ENCODE results near the gene SETMAR. TPM values are rescaled to one million over a fixed set of nuclear protein-coding genes. Genes with fewer than 3 reads are reported as not detected.

Gene SETMAR
- 16.7 and 20.5 TPM in 2 replicates for total RNA-seq (2016; rRNA removed; fragmentation: Illumina TruSeq; extraction: Trizol)
- 6.1 and 7.6 TPM in 2 replicates for total RNA-seq (2016; cell fraction: cytosol; rRNA removed; fragmentation: Illumina TruSeq; extraction: Trizol; ENCODE audit: low read depth)
- 16.3 and 19.1 TPM in 2 replicates for total RNA-seq (2016; cell fraction: insoluble cytoplasmic fraction; rRNA removed; fragmentation: Illumina TruSeq; extraction: Trizol)
- 10.2 and 10.7 TPM in 2 replicates for total RNA-seq (2016; cell fraction: membrane; rRNA removed; fragmentation: Illumina TruSeq; extraction: Trizol)
- total RNA-seq (2016; cell fraction: nucleus; rRNA removed; fragmentation: Illumina TruSeq; extraction: Trizol): 11.8 and 16.3 TPM in 2 replicates
- 5.3 and 7.0 TPM in 2 replicates for polyA plus RNA-seq (2011; rRNA removed)
- 3.5 and 5.6 TPM in 2 replicates for polyA plus RNA-seq (2011; cell fraction: cytosol; rRNA removed)
- 4.9 and 5.1 TPM in 2 replicates for polyA plus RNA-seq (2011; cell fraction: nucleus; rRNA removed)
- 6.7 and 8.0 TPM in 2 replicates for polyA plus RNA-seq (2012)
- 2.6 and 3.6 TPM in 2 replicates for polyA plus RNA-seq (2016; cell fraction: cytosol; fragmentation: Illumina TruSeq; extraction: Trizol; ENCODE audit: low read depth)
- 18.7 and 19.5 TPM in 2 replicates for polyA plus RNA-seq (2016; cell fraction: insoluble cytoplasmic fraction; fragmentation: Illumina TruSeq; extraction: Trizol; ENCODE audit: low read depth)
- 4.9 and 5.8 TPM in 2 replicates for polyA plus RNA-seq (2016; cell fraction: membrane; fragmentation: Illumina TruSeq; extraction: Trizol; ENCODE audit: low read depth)
- polyA plus RNA-seq (2016; cell fraction: nucleus; fragmentation: Illumina TruSeq; extraction: Trizol; ENCODE audit: insufficient read depth, low read depth): 12.5 and 13.0 TPM in 2 replicates
- 12.4 and 17.9 TPM in 2 replicates for polyA minus RNA-seq (2011; rRNA and poly(A)+ RNA removed; ENCODE audit: low replicate concordance)
- polyA minus RNA-seq (2011; cell fraction: cytosol; rRNA and poly(A)+ RNA removed): 2.1 and 4.2 TPM in 2 replicates
- polyA minus RNA-seq (2011; cell fraction: nucleus; rRNA and poly(A)+ RNA removed): 24.1 and 28.3 TPM in 2 replicates
- Bru-seq, nascent RNA: percentile 79 among the genes with signal in this experiment
- BruChase-seq, experiment 1, labeled RNA remaining after a 6-hour chase: percentile 50 among the genes with signal in this experiment
- percentile 61 among the genes with signal in this experiment for BruChase-seq, experiment 2, labeled RNA remaining after a 2-hour chase
- long read RNA-seq, experiment 1, partial matches to known transcripts: 0 of 5 reads
- long read RNA-seq, experiment 1, other reads (novel, unspliced or antisense): 5 of 5 reads
- long read RNA-seq, experiment 2, transcript SETMAR-201 (3 exons, 2,443 nt): major isoform, 8 of 20 reads
- long read RNA-seq, experiment 2, partial matches to known transcripts: 0 of 20 reads
- long read RNA-seq, experiment 2, other reads (novel, unspliced or antisense): 9 of 20 reads

- intact Hi-C loops (cut with micrococcal nuclease; ENCODE audit: unreplicated experiment) (no loop called here), in situ Hi-C loops (cut with HindIII; ENCODE audit: extremely low pct_ligation_motif_present, low pct_unique_long_range_greater_than_20kb) (no loop called here)
- Histone ChIP-seq H3K27me3 (ENCODE audit: control insufficient read depth in 1 of 2, insufficient read depth in 2 of 2, low read length in 2 of 2) (no peaks in the 10 kb centered on the region; a peak in 1 of 5 replicates), H3K79me2 (ENCODE audit: insufficient read depth, low read length) (peaks cover 12% of the 10 kb centered on the region), H3K4me1 (ENCODE audit: insufficient read depth, low read length) (peaks cover 33% of the 10 kb centered on the region), H3K9me3 (ENCODE audit: low read length) (no peaks in the 10 kb centered on the region), H3K4me3 (replicated peaks in 1 of 3; ENCODE audit: insufficient read depth in 1 of 3, low read depth in 2 of 3, low read length in 3 of 3) (peak within 1 kb of the TSS; percentile 70 to 88 (median 78)), H3K36me3 (replicated peaks in 1 of 2; ENCODE audit: control insufficient read depth in 1 of 2, insufficient read depth in 2 of 2, low read length in 2 of 2) (0 out of 5 replicates have a peak, but pooled peaks cover 0 to 3% of the 10 kb centered on the region in 2 experiments), H3K4me2 (ENCODE audit: low read depth, low read length) (peak within 1 kb of the TSS; percentile 99), H3K27ac (ENCODE audit: extremely low read length, insufficient read depth, low read length) (peak within 1 kb of the TSS; percentile 79), H3K9ac (ENCODE audit: insufficient read depth, low read depth, low read length) (peak within 1 kb of the TSS; percentile 83), H4K20me1 (ENCODE audit: insufficient read depth, low read length) (no peaks in the 10 kb centered on the region), H2AFZ (ENCODE audit: low read length) (peak within 1 kb of the TSS; percentile 59)
- BruUV-seq (replicated peaks): TSS peak; percentile 63
- POLR2A ChIA-PET: no interaction called here
- peak; percentile 53 for FAIRE-seq
- 3% methylated on average over 28 of the region's 62 CpGs for WGBS (ENCODE audit: low lambda C conversion rate)
- CTCF ChIA-PET (ENCODE audit: low intra/inter-chr PET ratio, low total read pairs): no interaction called here
- ATAC-seq: peak; percentile 96
- DNase-seq (ENCODE audit: low spot score): peak; percentile 73
- TF ChIP-seq ZNF644 (CRISPR knock-in tag; IDR thresholded peaks at IDR 0.05; ENCODE audit: low read depth): no peak
- TF ChIP-seq RERE (CRISPR knock-in tag; IDR thresholded peaks at IDR 0.05; ENCODE audit: low read depth): no peak
- no peak for TF ChIP-seq NONO (IDR thresholded peaks at IDR 0.05)
- peak; percentile 67 for TF ChIP-seq NONO (CRISPR knock-in tag; conservative IDR thresholded peaks at IDR 0.05)
- TF ChIP-seq YEATS2 (CRISPR knock-in tag; IDR thresholded peaks at IDR 0.05; ENCODE audit: borderline replicate concordance): peak; percentile 37; the same call in 1 of the 2 replicates
- TF ChIP-seq KAT8 (CRISPR knock-in tag; IDR thresholded peaks at IDR 0.05): peak; percentile 63
- 0 out of 2 replicates have a peak, but pooled peaks have one; percentile 15 for TF ChIP-seq KAT7 (CRISPR knock-in tag; IDR thresholded peaks at IDR 0.05; ENCODE audit: borderline replicate concordance)
- no peak for TF ChIP-seq SETDB1 (CRISPR knock-in tag; IDR thresholded peaks at IDR 0.05; ENCODE audit: borderline replicate concordance)
- TF ChIP-seq ELF3 (CRISPR knock-in tag; IDR thresholded peaks at IDR 0.05): peak; percentile 26; the same call in 1 of the 2 replicates
- peak; percentile 86 for TF ChIP-seq RBFOX2 (IDR thresholded peaks at IDR 0.05; ENCODE audit: low read depth, low read length)
- TF ChIP-seq MED1 (CRISPR knock-in tag; IDR thresholded peaks at IDR 0.05): 0 out of 2 replicates have a peak, but pooled peaks have one; percentile 26
- TF ChIP-seq HNRNPUL1 (IDR thresholded peaks at IDR 0.05; ENCODE audit: low read depth, low read length): no peak
- no peak for TF ChIP-seq TBX3 (IDR thresholded peaks at IDR 0.05; ENCODE audit: borderline replicate concordance)
These were observed at the start of gene SETMAR for GRCh38 chr3:4303187-4304123. Gene SETMAR (plus strand): TSS chr3:4303369. CDS start chr3:4303371, 2 bp downstream.
